Measurements from ENCODE around the gene KCNN2. TPM values are rescaled to one million over a fixed set of nuclear protein-coding genes. Genes with fewer than 3 reads are reported as not detected.

The KCNN2 gene
- total and polyA plus RNA-seq, 2 of the 4 experiments (the other 2 are of a cell fraction) = 2.2 to 8.8 TPM

DNA sequence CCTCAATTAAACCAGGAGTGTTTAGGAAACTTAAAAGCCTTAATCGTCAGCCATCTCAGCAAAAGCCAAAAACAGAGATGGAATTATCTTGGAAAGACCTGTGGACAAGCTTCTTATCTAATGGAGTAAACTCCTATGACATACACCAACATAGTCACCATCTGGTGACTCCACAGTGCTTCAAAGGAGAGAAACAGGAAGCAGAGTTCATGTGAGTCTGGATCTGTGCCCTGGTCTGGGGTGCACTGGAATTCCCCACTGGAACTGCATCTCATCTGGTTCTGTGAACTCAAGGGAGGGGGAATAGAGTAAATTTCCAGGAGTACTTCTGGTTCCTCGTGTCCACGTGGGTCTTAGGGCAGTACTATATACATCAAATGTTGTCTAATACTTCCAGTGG, 36.3 kb upstream of the KCNN2 start:
- DNase-seq (peak; percentile 94), ATAC-seq (ENCODE audit: low read depth) (peak; percentile 37; the same call in 1 of the 2 replicates)
- Histone ChIP-seq H3K27me3 (ENCODE audit: control insufficient read depth, insufficient read depth, low read length) (no peaks in the 10 kb centered on the region), H3K4ac (ENCODE audit: low read depth, low read length) (no peak overlapping the region), H2AK5ac (ENCODE audit: low read depth, low read length) (no peak overlapping the region), H3K56ac (ENCODE audit: extremely low read depth, insufficient read depth, low read length) (no peak overlapping the region), H3K4me1 (ENCODE audit: control insufficient read depth, insufficient read depth, low read length) (no peaks in the 10 kb centered on the region), H3K79me1 (ENCODE audit: low read depth in 1 of 2, low read length in 2 of 2) (no peaks in the 10 kb centered on the region), H3K9me1 (ENCODE audit: insufficient read depth, low read length) (no peaks in the 10 kb centered on the region), H4K20me1 (ENCODE audit: insufficient read depth, low read length) (no peaks in the 10 kb centered on the region), H3K14ac (replicated peaks; ENCODE audit: low read depth, low read length) (no peak overlapping the region), H3K18ac (ENCODE audit: low read depth, low read length) (no peak overlapping the region), H3K9ac (ENCODE audit: low read depth, low read length) (no peak overlapping the region), H2BK15ac (ENCODE audit: low read depth, low read length) (no peak overlapping the region), H2BK120ac (ENCODE audit: low read depth, low read length) (no peak overlapping the region), H4K8ac (ENCODE audit: low read depth in 2 of 2, low read length in 2 of 2) (0 out of 4 replicates have a peak overlapping the region, but pooled peaks of 1 of the 2 experiments have one; percentile 12), H3K23ac (ENCODE audit: low read depth, low read length) (no peak overlapping the region), H2BK5ac (ENCODE audit: low read depth, low read length, poor library complexity, severe bottlenecking) (no peak overlapping the region), H3K4me3 (ENCODE audit: insufficient read depth, low read depth, low read length) (no peak overlapping the region), H4K5ac (ENCODE audit: low read depth, low read length) (peak overlapping the region; percentile 2; the same call in 1 of the 2 replicates), H3K9me3 (ENCODE audit: control insufficient read depth, insufficient read depth, low read length) (no peaks in the 10 kb centered on the region), H4K91ac (ENCODE audit: insufficient read depth, low read depth, low read length) (no peak overlapping the region), H2AFZ (replicated peaks; ENCODE audit: low read length, poor library complexity) (no peak overlapping the region), H3K36me3 (ENCODE audit: control insufficient read depth, insufficient read depth, low read length) (no peaks in the 10 kb centered on the region), H2AK9ac (replicated peaks; ENCODE audit: low read depth, low read length, poor library complexity) (no peak overlapping the region), H3K27ac (ENCODE audit: insufficient read depth, low read length) (no peak overlapping the region), H2BK20ac (ENCODE audit: low read depth, low read length) (no peak overlapping the region), H3K4me2 (ENCODE audit: low read depth, low read length) (no peak overlapping the region)
- POLR2A ChIA-PET (ENCODE audit: unreplicated experiment) = no interaction called here
- CTCF ChIA-PET = interaction anchor here (0.6 kb wide), 1 partner anchor 140 kb away, joined by 3 read pairs; no protein-coding TSS in a partner anchor
- TF ChIP-seq RFX5 (IDR thresholded peaks at IDR 0.05; ENCODE audit: low read depth, low read length) = no peak
- 0 out of 2 replicates have a peak, but pooled peaks have one; percentile 37 for TF ChIP-seq FOS (IDR thresholded peaks at IDR 0.05; ENCODE audit: low read depth, low read length)
- peak; percentile 39; the same call in 1 of the 2 replicates for TF ChIP-seq MAZ (IDR thresholded peaks at IDR 0.05; ENCODE audit: borderline replicate concordance, low read depth, low read length)
- WGBS, 2 experiments (ENCODE audit: extremely low coverage in 2 of 2, insufficient read length in 1 of 2) = no CpG with 5 or more reads among the region's 3 CpGs
- dilution Hi-C loops (cut with HindIII; ENCODE audit: low sequenced_read_pairs, unreplicated experiment) (no loop called here), intact Hi-C loops (cut with micrococcal nuclease) (loop anchor here (5.0 kb wide), 1 partner anchor 1367 kb away; no protein-coding TSS in a partner anchor), in situ Hi-C loops (cut with MboI; ENCODE audit: low sequenced_read_pairs) (no loop called here)
- BruUV-seq (replicated peaks) = no TSS peak

All from IMR-90 (cell line).